HG03442 (cell line): ENCODE data around the gene NOSTRIN.
A peak's percentile ranks its signal among the peaks of the same experiment; 100 is the strongest.
"Not testable (repeated sequence)": the region's sequence is repeated elsewhere in the genome, so short reads cannot be mapped to it uniquely, and the experiment has no call there.

Experiments
- ATAC-seq: cut with Tn5 transposase; IDR thresholded peaks from one replicate; pipeline ENCODE4 v1.9.1; 2021; ENCODE audit warnings: mild to moderate bottlenecking, moderate library complexity; ENCODE audit not compliant: unreplicated experiment

Gene NOSTRIN

GRCh38 chr2:168801961-168802858 is at the start of gene NOSTRIN:
TSS of gene NOSTRIN (plus strand) at chr2:168802637. CDS start at chr2:168802647, 10 bp downstream.
- no peak for ATAC-seq

GRCh38 chr2:168753765-168754329 is 48.6 kb upstream of the NOSTRIN start:
- ATAC-seq = no peak

GRCh38 chr2:168757223-168757622 is 45.2 kb upstream of the NOSTRIN start:
- ATAC-seq = no peak

- peak; percentile 87 for ATAC-seq
Measured at GRCh38 chr2:168758970-168759820, 43.2 kb upstream of the NOSTRIN start.

- ATAC-seq = no peak
Measured at GRCh38 chr2:168765401-168765800, 37.0 kb upstream of the NOSTRIN start.

- no peak for ATAC-seq
Measured at GRCh38 chr2:168766600-168766999, 35.8 kb upstream of the NOSTRIN start.

- ATAC-seq = no peak
Measured at GRCh38 chr2:168767258-168767657, 35.2 kb upstream of the NOSTRIN start.

GRCh38 chr2:168768357-168768756 is 34.1 kb upstream of the NOSTRIN start:
- not testable (repeated sequence) for ATAC-seq

- ATAC-seq = no peak
Measured at GRCh38 chr2:168770796-168771195, 31.6 kb upstream of the NOSTRIN start.

GRCh38 chr2:168772704-168773103 is 29.7 kb upstream of the NOSTRIN start:
- no peak for ATAC-seq

- ATAC-seq = no peak
Measured at GRCh38 chr2:168773128-168773527, 29.3 kb upstream of the NOSTRIN start.

- ATAC-seq = peak; percentile 63
Measured at GRCh38 chr2:168773719-168774521, 28.5 kb upstream of the NOSTRIN start.

- no peak for ATAC-seq
Measured at GRCh38 chr2:168775837-168776236, 26.6 kb upstream of the NOSTRIN start.

- no peak for ATAC-seq
Measured at GRCh38 chr2:168780669-168781071, 21.8 kb upstream of the NOSTRIN start.

- ATAC-seq = no peak
Measured at GRCh38 chr2:168781191-168781817, 21.1 kb upstream of the NOSTRIN start.

GRCh38 chr2:168782271-168782670 is 20.2 kb upstream of the NOSTRIN start:
- ATAC-seq = no peak

- no peak for ATAC-seq
Measured at GRCh38 chr2:168784993-168785392, 17.4 kb upstream of the NOSTRIN start.

- ATAC-seq = no peak
Measured at GRCh38 chr2:168787098-168787781, 15.2 kb upstream of the NOSTRIN start.

- no peak for ATAC-seq
Measured at GRCh38 chr2:168787782-168788376, 14.6 kb upstream of the NOSTRIN start.
